GOT3 (cell line): ENCODE data around the gene FYN.
"Not testable (repeated sequence)": the region's sequence is repeated elsewhere in the genome, so short reads cannot be mapped to it uniquely, and the experiment has no call there.

ENCODE experiments used
- DNase-seq: peaks from one replicate; lab custom pipeline; 2025; ENCODE audit warnings: mixed read lengths; lab: John Stamatoyannopoulos, UW

FYN gene

DNA sequence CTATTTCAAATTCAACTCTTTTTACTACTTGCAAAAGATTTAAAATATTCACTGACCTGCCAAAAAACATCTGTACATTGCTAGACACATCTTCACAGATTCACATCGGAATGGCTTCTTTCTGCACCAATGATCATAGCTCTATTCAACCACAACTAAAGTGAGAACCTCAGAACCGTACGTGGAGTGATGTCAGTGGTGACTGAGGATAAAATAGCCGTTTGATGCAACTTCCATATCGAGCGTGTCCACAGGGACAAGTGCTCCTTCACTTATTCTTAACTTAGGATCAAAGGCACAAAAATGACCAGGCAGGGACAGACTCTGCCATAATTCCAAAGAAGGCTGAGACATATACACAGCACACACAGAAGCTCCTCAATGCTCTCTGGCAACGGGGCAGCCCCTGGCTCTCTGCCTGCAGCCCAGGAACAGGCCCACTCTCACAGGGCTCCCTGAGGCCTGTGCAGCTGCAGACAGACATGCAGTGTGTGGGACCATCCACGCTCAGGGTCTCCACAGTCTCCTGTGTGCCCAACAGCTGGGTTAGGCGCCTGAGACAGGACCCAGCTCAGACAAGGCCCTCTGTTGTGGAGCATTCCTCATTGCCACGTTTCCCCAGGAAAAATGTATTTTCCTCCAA is 22.8 kb downstream of the FYN start:
- DNase-seq, result no peak

DNA sequence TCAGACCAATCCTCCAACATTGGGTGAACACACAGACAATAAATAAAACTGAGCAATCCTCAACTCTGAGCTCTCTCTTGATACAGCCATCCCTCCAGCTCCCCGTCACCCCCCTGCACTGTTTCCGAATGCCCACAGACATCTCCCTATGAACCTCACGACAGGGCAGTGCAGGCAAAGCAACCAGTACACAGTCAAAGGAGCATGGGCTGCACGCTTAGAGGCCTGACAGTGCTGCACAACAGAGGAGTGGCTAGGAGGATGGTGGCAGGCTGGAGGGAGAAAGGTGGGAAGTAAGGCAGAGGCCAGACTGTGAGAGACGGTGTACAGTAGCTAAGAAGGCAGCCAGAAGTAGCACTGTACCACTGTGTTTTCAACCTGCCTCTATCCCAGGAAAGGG is 24.0 kb downstream of the FYN start:
- DNase-seq, result no peak

DNA sequence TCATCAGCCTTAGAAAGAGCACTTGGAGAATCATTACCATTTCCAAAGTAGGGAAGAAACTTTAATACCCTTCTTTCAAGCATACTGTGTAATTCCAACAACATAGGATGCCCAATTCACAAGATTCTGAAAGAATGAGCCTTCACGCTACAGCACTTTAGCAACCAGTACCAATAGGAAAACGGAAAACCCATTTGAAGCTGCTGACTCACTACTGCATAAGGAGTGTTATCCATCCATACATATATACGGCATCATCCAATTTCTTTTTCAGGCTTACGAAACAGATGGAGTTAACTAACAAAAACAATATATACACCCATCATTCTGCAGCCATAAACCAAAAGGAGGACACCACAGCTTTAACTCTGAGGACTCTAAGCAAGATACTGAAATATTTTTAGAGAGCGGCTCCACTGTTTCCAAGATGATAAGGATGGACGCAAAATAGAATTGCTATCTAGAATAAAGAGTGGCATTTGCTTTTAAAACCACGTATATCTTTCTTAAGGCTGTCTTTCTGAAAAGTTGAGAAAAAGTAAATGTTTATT is 24.9 kb downstream of the FYN start:
- no peak for DNase-seq

DNA sequence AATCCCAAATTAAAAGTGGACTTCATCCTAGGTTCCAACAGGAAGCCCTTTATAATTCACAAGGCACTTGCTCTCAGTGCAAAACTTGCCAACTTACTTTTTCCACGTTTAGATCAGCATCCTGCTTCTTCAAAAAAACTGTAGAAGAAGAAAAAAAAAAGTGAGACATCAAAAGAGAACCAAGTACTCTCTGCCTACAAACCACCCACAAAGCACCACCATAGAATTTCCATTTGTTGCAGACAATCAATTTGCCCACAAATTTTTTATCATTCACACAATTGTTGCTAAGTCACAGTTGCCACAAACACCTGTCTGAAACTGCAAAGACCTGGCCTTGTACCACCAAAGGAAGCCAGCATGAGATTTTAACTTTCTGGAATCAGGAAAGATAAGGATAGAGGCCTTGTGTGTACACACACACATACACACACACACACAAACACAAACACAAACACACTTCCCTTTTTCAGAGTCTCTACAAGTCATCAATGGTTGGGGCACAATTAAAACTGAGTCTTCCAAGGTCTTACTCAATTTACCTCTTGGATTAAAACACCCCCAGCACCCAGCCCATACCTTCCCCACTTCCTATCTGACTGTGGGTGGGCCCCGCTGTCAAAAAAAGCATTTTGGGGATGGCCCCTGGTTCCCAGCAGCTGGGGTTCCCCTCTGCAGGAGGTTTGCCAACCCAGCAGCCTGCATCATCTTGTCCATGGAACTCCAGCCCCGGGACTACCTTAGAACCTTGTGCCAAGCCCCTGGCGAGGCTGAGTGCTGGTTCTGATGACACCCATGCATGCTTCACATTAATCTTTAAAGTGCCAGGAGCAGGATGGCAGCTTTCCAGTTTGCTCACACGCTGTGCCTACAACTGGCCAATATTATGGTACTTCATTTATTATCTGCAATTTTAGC is 26.5 kb downstream of the FYN start:
- no peak for DNase-seq

DNA sequence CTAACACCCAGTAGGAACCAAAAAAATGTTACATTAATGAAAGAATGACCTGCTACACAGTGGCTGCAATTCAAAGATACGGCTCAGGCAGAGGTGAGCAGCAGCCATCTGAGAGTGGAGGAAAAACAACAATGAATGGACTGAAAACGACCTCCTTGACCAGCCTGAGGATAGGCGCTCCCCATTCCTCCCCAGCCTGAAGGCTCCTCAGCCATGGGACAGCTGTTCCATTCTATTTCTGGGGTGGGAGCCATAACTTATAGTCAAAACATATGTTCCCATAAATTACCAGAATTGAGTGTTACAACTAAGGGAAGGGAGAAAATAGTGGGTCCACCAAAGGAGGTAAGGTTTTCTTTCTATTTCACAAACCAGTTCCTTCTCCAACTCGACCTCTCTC is 27.2 kb downstream of the FYN start:
- DNase-seq, result no peak

DNA sequence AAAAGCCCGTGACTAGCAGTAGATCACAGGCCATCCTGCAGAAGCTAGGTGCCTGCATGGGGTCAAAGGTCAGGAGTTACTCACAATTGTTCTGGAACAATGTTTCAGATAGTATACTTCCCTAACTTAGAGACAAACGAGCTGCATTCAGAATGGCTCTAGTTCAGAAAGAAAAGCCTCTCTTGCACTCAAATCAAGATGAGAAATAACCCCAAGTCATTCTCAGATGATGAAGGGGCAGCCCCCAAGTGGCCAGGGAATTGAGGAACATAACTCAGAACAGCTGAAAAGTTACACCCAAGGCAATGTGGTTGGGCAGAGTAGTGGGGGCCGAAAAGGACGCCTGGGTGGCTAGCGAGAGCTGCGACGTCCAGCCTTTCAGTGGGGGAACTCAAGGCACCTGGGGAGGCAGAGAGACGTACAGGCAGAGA is 27.8 kb downstream of the FYN start:
- no peak for DNase-seq

DNA sequence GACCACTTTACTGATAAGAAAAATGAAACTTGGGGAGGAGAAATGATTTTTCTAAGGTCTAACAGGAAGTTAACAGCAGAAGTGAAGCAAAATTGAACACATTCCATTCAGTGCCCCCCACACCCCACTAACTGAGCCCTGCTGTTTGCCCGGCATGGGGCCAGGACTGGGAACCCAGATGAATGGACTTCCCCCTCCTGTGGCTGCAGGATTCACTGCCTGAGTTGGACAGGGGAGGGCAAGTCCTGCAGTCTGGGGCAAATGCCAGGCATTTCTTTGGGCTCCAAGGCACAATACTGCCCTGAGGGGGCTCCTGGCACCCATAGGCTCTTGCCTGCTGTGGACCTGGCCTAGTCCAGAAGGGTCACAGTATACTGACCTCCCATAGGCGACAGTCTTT is 28.3 kb downstream of the FYN start:
- DNase-seq, result no peak

DNA sequence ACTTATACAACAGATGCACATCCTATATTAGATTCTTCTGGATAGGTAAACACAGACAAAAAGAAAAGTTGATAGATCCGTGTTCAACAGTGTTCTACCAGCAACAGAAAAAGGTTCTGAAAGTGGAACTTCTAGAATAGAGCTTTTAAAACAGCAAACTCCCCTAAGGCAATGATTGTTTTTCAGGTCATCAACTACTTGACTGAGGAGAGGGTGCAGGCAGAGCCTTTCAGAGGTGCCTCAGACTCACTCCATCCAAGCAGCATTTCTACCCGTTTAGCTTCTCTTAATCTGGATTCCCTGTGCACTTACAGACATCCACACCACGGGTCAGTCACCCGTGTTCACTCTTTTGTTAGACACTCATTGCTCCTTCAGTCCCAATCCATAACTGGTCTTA is 28.9 kb downstream of the FYN start:
- no peak for DNase-seq

DNA sequence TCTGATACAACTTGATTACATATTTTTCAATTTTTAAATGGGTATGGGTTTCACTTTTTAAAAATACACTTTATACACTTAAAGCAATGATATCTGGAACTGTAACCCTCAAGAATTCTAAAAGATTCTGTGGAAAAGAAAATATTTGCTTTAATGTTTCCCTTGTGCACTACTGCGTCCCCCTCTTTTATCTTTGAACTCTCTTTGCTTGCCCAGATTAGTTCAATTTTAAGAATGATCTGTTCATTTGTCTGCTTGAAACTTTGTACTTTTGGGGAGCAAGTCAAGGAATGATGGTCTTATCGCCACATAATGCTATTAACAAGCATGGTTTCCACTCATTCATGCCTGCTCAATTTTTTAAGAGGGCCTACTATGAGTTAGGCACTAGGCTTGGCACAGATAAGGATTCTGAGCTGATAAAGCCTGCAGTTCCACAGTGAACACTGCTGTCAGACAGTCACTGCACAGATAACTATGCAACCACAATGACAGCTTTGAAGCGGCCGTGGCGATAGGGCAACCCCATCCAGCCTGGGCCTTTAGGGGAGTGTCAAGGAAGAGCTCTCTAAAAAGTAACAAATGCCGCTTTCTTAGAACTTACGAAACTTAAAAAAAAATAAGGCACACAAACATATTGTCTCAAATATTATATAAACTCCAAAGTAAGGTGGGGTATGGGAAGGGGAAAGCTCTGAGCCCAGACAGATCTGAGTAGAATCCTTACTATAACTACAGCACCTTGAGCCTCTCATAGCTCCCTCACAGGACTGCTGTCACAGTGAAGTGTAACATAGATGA is 29.7 kb downstream of the FYN start:
- DNase-seq, result no peak

DNA sequence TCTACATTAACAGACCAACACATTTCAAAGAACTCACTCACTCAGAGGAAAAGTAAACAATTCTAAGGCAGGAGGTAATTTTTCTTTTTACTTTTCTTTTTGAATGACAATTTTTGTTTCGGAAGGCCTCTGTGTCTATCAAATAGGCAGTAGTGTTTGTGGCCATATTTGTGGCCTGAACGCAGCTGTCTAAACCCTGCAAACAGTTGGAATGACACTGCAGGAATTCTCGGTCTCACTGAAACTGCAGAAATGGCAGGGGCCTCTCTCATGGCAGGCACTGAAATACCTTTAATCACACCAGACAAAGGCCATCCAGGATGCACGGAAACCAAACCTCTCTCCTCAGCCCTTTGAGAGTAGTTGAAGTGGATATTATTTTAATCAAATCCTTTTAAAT is 30.4 kb downstream of the FYN start:
- no peak for DNase-seq

DNA sequence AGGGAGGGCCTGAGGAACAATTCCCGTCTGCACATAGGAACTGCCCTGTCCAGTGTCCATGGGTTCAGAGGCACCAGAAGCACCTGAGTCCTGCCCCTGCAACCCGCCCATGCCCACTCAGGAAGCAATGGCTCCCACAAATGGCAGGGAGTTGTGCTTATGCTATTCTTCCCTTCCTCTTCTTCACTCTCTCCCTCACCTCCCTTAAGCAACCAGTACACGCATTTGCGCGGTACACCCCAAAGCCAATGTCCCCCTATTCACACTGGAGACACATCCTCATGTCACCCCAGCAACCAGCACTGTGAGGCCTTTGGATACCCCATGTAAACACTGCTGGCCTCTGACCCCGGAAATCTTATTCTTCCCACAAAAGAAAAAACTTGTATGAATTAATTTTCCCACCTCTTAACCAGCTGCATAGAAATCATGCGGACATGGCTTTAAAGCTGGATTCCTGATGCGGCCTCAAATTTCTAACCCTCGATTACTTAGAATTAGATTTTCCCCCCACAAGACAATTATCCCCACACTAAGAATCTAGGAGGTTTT is 30.9 kb downstream of the FYN start:
- DNase-seq, result no peak

DNA sequence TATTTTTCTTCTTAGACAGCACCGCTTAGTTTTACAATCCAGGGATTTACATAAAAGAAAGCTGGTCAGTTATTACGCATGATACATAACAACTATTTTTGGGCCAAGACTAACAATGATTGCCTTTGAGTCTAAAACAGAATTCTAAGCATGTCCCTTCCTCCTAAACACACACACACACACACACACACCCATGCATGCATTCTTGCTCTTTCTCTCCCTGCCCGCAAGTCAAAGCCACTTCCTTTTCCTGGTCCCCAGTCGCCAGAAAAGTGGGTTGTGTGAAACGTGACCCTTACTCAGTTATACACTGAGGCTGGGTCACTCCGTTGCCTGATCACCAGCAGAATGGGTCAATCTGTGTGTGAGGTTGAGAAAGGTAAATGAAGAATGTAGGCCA is 31.4 kb downstream of the FYN start:
- no peak for DNase-seq

DNA sequence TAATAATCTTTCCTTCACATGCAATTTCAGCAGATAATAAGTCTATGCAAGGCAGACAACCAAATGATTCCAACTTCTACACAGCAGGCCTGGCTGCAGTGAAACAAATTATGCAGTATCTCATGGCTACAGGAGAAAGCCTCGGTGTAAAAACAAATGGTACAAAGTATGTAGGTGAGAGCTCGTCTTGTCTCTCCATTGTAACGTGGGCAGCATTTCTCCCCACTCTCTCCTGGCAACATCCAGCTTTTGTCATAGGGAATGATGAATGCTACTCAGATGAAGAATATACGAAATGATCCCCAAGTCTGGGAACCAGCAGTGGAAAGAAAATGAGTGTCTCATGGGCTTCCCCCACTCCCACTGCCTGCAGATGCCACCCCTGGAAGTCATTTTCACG is 32.4 kb downstream of the FYN start:
- DNase-seq, result no peak

DNA sequence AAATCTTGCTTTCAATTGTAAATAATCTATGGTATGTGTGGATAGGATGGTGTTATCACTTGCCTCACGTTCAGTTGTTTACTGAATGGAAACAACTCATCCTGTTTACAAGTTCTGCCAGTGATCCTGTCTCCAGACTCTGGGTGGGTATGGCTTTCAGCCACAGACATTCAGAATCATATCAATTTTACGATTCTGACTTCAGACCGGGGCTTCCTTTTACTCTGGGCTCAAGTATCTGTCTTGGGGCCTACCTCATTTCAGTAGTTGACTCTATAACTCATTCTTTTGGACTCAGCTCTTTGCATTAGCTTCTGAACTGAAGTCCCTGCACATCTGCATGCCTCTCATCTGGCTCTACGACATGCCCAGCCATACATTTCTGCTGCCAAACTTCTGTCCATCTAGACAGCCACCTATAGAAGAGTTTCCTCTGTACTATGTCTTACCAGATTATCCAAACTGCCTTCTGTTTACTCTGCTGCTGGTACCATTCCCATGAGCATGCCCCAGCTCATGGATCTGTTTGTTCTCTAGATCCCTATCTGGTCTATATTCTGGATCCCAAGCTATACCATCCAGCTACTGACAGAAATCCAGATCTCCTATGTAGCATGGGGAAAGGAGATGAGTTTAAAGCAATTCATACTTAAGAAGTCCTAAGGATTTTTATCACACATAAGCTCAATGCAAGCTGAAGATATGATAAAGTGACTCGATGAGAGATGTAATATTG is 34.3 kb downstream of the FYN start:
- no peak for DNase-seq

DNA sequence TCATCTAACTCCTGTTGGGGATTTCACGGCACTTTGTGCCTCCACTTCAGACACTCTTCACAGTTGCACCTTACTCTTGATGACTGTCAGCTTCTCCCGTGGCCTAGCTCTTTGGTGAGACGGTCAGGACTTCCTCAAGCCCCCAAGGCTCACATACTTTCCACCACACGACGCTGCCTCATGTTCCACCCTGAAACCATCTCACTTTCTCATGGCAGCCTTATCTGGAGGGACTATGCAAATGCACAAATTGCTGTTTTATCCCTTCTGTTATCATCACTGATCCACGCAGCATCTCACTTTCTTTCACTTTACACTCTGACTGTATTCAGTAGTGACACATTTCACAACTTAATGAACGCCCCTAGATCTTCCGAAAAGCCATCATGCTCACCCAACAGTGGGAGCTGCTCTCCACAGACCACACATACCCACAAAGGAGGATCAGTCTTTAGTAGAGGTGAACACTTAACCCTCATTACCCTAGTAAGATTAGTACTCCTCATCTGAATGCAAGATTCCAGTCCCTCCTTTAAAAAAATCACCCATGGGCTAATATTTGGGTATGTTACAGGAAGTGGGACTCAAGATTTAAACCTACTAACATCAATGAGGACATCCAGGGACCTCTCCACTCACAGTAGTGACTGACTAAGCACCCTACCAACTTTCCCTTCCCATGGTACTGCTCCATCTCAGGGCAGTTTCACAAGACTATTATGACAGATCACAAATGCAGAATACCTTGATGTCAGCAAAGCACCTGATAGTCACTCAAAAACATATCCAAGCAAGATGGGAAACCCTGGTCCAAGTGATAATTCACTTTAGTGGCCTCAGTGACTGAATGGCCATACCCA is 35.4 kb downstream of the FYN start:
- DNase-seq, result no peak

DNA sequence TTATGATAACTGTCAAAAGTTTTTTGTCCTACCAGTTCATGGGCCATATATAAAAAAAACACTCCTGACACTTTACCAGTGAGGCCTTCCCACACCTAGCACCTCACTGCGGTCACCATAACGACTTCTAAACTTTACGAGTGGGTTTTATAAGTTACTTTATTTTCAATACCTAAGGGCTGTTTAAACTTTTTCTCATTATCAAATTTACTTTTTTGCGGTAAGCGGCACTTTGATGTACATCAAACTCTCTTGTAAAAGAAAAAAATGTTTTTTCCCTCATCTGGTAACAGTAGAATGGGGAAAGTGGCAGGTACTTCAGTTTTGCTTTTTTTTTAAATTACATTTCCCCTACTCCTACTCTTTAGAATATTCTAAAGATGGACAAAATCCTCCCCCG is 36.2 kb downstream of the FYN start:
- no peak for DNase-seq

DNA sequence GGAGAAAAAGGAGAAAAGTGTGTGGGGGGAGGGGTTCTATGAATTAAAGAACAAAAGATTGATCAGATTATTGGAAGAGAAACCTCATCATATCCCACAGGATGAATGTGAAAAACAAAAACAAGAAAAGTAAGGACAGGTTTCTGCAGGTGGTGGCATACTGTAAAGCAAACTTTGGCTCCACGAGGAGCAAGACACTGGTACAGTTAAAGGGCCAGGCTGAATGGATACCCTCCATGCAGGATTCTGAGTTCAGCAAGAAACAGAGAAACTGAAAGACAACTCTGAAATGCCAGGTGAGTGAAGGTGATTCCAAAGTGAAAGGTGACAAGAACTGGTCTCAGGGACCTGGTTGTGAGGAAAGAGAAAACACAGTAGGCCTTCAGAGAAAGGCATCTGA is 37.4 kb downstream of the FYN start:
- DNase-seq, result no peak

DNA sequence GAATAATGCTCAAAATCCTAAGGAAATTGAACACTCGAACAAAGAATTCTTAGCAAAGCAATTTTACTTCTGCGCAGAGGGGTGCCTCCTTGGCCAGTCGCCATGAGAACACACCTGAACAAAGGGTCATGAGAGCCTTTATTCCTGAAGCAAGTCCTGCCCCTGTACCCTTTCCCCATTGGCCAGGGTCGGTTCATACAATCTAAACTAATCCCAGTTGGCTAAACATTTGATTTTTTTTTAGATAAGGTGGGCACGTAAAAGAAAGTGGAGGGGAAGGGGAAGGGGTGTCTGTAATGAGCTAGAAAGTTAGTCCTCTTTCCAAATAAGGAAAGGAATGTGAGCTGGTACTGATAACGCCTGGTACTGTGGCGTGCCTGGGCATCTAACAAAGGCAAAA is 37.9 kb downstream of the FYN start:
- DNase-seq, result not testable (repeated sequence)

DNA sequence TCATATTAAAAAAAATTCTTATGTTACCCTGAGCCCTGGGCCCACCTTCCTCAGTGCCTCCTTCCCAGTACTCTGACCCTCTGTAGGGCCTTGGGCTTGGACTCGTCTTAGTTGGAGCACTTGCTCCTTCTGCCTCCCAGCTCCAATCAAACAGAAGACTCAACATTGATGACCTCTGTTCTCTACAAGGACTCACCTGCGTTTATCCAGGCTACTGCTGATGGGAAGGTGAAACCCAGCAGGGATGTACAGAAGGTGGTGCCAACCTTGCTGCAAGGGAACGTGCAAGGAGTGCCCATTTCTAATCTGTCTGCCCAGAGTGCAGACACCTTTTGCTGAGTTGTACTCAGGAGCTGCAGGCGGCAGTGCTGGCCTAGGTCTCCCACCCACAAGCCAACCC is 38.9 kb downstream of the FYN start:
- no peak for DNase-seq

DNA sequence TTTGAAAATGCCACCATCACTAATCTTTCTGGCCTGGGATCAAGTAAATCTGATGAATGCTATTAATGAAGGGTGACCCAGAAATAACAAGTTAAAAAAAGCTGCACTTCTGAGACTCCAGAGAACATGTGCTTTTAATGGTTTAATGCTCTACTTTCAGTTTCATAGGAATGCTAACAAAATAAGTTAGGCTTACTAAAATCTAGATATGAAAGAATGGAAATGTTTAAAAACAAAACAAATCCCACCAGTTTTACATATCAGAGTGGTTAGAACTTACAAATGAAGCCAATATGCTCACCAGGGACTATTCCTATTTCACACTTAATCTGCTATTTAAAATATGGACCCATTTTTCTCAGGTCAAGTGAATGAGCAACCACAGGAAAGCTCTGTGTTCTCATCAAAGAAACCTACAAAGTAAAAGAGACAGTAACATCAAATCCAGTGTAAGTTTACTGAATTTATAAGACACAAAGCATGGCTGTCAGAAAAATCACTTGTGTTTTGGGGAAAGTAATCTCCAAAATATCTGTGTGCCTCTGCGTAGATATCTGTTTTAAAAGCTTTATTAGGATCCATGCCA is 40.3 kb downstream of the FYN start:
- no peak for DNase-seq
